NCI-H446 (cell line): Measurements from ENCODE around the gene C20orf96.
"Not testable (repeated sequence)": the region's sequence is repeated elsewhere in the genome, so short reads cannot be mapped to it uniquely, and the experiment has no call there.

Source experiments
- DNase-seq, 2 experiments: peaks; one replicate each; lab custom pipeline; 2025; lab: John Stamatoyannopoulos, UW

C20orf96 gene

GRCh38 chr20:290084-290831 lies at the start of gene C20orf96:
Gene C20orf96 (minus strand): TSS chr20:290750. CDS start chr20:290610, 140 bp downstream.
- peak; percentile 92 to 95 for DNase-seq

- not testable (repeated sequence) for DNase-seq
These were observed 45.5 kb upstream of the C20orf96 start for GRCh38 chr20:336040-336439.

GRCh38 chr20:334578-334977 lies 44.0 kb upstream of the C20orf96 start:
- DNase-seq: no peak

GRCh38 chr20:330233-331149 lies 39.9 kb upstream of the C20orf96 start:
- peak; percentile 31 to 67 for DNase-seq

GRCh38 chr20:329851-330232 lies 39.3 kb upstream of the C20orf96 start:
- DNase-seq: no peak

GRCh38 chr20:328975-329695 lies 38.6 kb upstream of the C20orf96 start:
- DNase-seq: no peak

GRCh38 chr20:328027-328974 lies 37.8 kb upstream of the C20orf96 start:
- no peak for DNase-seq

GRCh38 chr20:327186-328026 lies 36.9 kb upstream of the C20orf96 start:
- peak; percentile 88 to 96 for DNase-seq

- no peak for DNase-seq
These were observed 36.2 kb upstream of the C20orf96 start for GRCh38 chr20:326645-327185.

- peak; percentile 28 to 67 for DNase-seq
These were observed 35.5 kb upstream of the C20orf96 start for GRCh38 chr20:325889-326644.

- DNase-seq: peak; percentile 91 to 97
These were observed 34.7 kb upstream of the C20orf96 start, which contains the start of gene SOX12 for GRCh38 chr20:325045-325888. Gene SOX12 (plus strand): TSS chr20:325552. CDS start chr20:325925, 373 bp downstream.

GRCh38 chr20:324177-325044 lies 33.9 kb upstream of the C20orf96 start:
- peak; percentile 91 to 97 for DNase-seq

GRCh38 chr20:316316-317068 lies 25.9 kb upstream of the C20orf96 start:
- no peak for DNase-seq

GRCh38 chr20:313948-314347 lies 23.4 kb upstream of the C20orf96 start:
- no peak for DNase-seq

- DNase-seq: no peak
These were observed 22.9 kb upstream of the C20orf96 start for GRCh38 chr20:313402-313801.

- no peak for DNase-seq
These were observed 22.3 kb upstream of the C20orf96 start for GRCh38 chr20:312866-313265.
